K562 (cell line): ENCODE data around the gene SLC9A2.

Experiments
- ATF7 ChIP-seq: fragments of 450-650 bp; IDR thresholded peaks from 2 replicates; pipeline ENCODE4 v1.7.1; 2014; ENCODE audit warnings: mild to moderate bottlenecking, moderate library complexity
- CHD4 ChIP-seq: fragments of 200-600 bp; sonication (generic); IDR thresholded peaks from 3 replicates; pipeline ENCODE4 v1.6.1; 2012; ENCODE audit warnings: low read depth, mild to moderate bottlenecking, mixed read lengths, low read length, inconsistent platforms; ENCODE audit not compliant: insufficient read depth, insufficient replicate concordance, poor library complexity, severe bottlenecking
- CTCF ChIP-seq, 3 experiments: IDR thresholded peaks in 2 of 3; conservative IDR thresholded peaks in 1 of 3; 2 replicates each; pipeline ENCODE4 v1.5.1; 2011 to 2012; ENCODE audit warnings: low read length in 3 of 3, mild to moderate bottlenecking in 3 of 3, control low read depth in 2 of 3, improper control_type of control experiment in 1 of 3, inconsistent platforms in 1 of 3, low read depth in 1 of 3, mixed read lengths in 1 of 3, moderate library complexity in 1 of 3; ENCODE audit not compliant: insufficient read depth in 2 of 3
- FOXJ2 ChIP-seq: fragments of 200-800 bp; sonication (Bioruptor generic); IDR thresholded peaks from 2 replicates; pipeline ENCODE4 v1.6.1; 2016; ENCODE audit warnings: missing genetic modification characterization, missing compliant biosample characterization
- JUNB ChIP-seq: fragments of 450-650 bp; formaldehyde crosslinking; conservative IDR thresholded peaks from 2 replicates; pipeline ENCODE4 v1.4.0; 2020; ENCODE audit warnings: mild to moderate bottlenecking
- MAX ChIP-seq: sonication (generic); formaldehyde crosslinking; IDR thresholded peaks from 2 replicates; pipeline ENCODE4 v1.9.0; 2022; ENCODE audit warnings: mild to moderate bottlenecking, missing genetic modification reagents
- NR2F6 ChIP-seq: fragments of 450-650 bp; formaldehyde crosslinking; IDR thresholded peaks from 2 replicates; pipeline ENCODE4 v1.4.0; 2020; ENCODE audit warnings: mild to moderate bottlenecking
- PHF8 ChIP-seq: fragments of 200-600 bp; sonication (generic); IDR thresholded peaks from 2 replicates; pipeline ENCODE4 v1.6.1; 2012; ENCODE audit warnings: mixed run types, mild to moderate bottlenecking, inconsistent platforms, low read length, moderate library complexity, borderline replicate concordance
- POLR2A ChIP-seq: fragments of 450-650 bp; conservative IDR thresholded peaks from 2 replicates; pipeline ENCODE4 v1.6.1; 2016
- RBM25 ChIP-seq: fragments of 200-400 bp; formaldehyde crosslinking; IDR thresholded peaks from 2 replicates; pipeline ENCODE4 v1.6.1; 2018; ENCODE audit warnings: low read length, low read depth, moderate library complexity; ENCODE audit not compliant: severe bottlenecking
- SOX6 ChIP-seq: fragments of 450-650 bp; IDR thresholded peaks from 2 replicates; pipeline ENCODE4 v1.6.1; 2014; ENCODE audit warnings: mild to moderate bottlenecking
- ZNF263 ChIP-seq: sonication (generic); formaldehyde crosslinking; IDR thresholded peaks from 2 replicates; pipeline ENCODE4 v1.8.0; 2022; ENCODE audit warnings: mild to moderate bottlenecking, missing genetic modification reagents, borderline replicate concordance

- TF ChIP-seq CHD4 = no peak
- TF ChIP-seq JUNB (CRISPR knock-in tag) = no peak
- TF ChIP-seq ZNF263 = no peak
- no peak for TF ChIP-seq PHF8
- no peak for TF ChIP-seq ATF7
- no peak for TF ChIP-seq FOXJ2 (tag)
- no peak for TF ChIP-seq MAX (CRISPR knock-in tag)
- no peak for TF ChIP-seq NR2F6 (CRISPR knock-in tag)
- no peak for TF ChIP-seq CTCF (IDR thresholded peaks at IDR 0.05 in 2 of 3, conservative IDR thresholded peaks at IDR 0.05 in 1 of 3; ENCODE audit: insufficient read depth in 2 of 3, low read depth in 1 of 3, low read length in 3 of 3)
- TF ChIP-seq RBM25 = no peak
- TF ChIP-seq POLR2A = no peak
- no peak for TF ChIP-seq SOX6
Observed at GRCh38 chr2:102632380-102633175, 13.2 kb downstream of the SLC9A2 start.
